IMR-90 (cell line): ENCODE results near the gene SIGLEC7. TPM values are rescaled to one million over a fixed set of nuclear protein-coding genes. Genes with fewer than 3 reads are reported as not detected.

ENCODE experiments used
- ATAC-seq: fragments of 200-7000 bp; cut with Tn5 transposase; 2 replicates; pipeline ENCODE4 v1.9.1; 2020; ENCODE audit warnings: low read depth, mild to moderate bottlenecking, moderate library complexity
- BruUV-seq: library from RNA; stranded (reverse); fragments of 400-500 nt; replicated peaks from 2 replicates; lab custom pipeline; 2021; lab: Mats Ljungman, UMichigan
- CTCF ChIA-PET: fragments of 300-600 bp; formaldehyde crosslinking; extraction: SDS; loops from one replicate; lab custom pipeline; 2021; ENCODE audit warnings: antibody characterized with exemption; lab: Yijun Ruan, JAX
- POLR2A ChIA-PET: fragments of 300-600 bp; sonication (Branson Sonifier 250); formaldehyde crosslinking; loops from one replicate; lab custom pipeline; 2022; ENCODE audit warnings: antibody characterized with exemption; ENCODE audit not compliant: unreplicated experiment; lab: Charles Lee
- DNase-seq: peaks from one replicate; pipeline ENCODE4 v3.0.0; 2013
- H2AFZ ChIP-seq: replicated peaks from 2 replicates; pipeline ENCODE3; 2013; ENCODE audit warnings: low read length, mild to moderate bottlenecking; ENCODE audit not compliant: poor library complexity
- H2AK5ac ChIP-seq: 2 replicates; pipeline ENCODE4 v1.6.1; 2013; ENCODE audit warnings: low read depth, low read length, inconsistent platforms
- H2AK9ac ChIP-seq: replicated peaks from 2 replicates; pipeline ENCODE3; 2013; ENCODE audit warnings: mild to moderate bottlenecking, low read depth, low read length, moderate library complexity; ENCODE audit not compliant: poor library complexity
- H2BK120ac ChIP-seq: 2 replicates; pipeline ENCODE4 v1.6.1; 2013; ENCODE audit warnings: low read depth, low read length, inconsistent platforms
- H2BK15ac ChIP-seq: 3 replicates; pipeline ENCODE4 v1.6.1; 2013; ENCODE audit warnings: low read depth, low read length, inconsistent platforms
- H2BK20ac ChIP-seq: 2 replicates; pipeline ENCODE4 v1.6.1; 2013; ENCODE audit warnings: low read depth, mild to moderate bottlenecking, inconsistent platforms, low read length, moderate library complexity
- H2BK5ac ChIP-seq: 2 replicates; pipeline ENCODE4 v1.6.1; 2013; ENCODE audit warnings: mild to moderate bottlenecking, low read depth, low read length, inconsistent platforms; ENCODE audit not compliant: poor library complexity, severe bottlenecking
- H3K14ac ChIP-seq: replicated peaks from 2 replicates; pipeline ENCODE4 v1.6.1; 2013; ENCODE audit warnings: low read depth, low read length, inconsistent platforms
- H3K18ac ChIP-seq: 2 replicates; pipeline ENCODE4 v1.6.1; 2013; ENCODE audit warnings: low read depth, low read length, control low read depth
- H3K23ac ChIP-seq: 2 replicates; pipeline ENCODE4 v1.6.1; 2013; ENCODE audit warnings: low read depth, low read length, inconsistent platforms
- H3K27ac ChIP-seq: 2 replicates; pipeline ENCODE4 v1.5.1; 2013; ENCODE audit warnings: mild to moderate bottlenecking, control low read depth, low read length; ENCODE audit not compliant: insufficient read depth
- H3K27me3 ChIP-seq: 2 replicates; pipeline ENCODE4 v1.6.1; 2013; ENCODE audit warnings: low read length; ENCODE audit not compliant: control insufficient read depth, insufficient read depth
- H3K36me3 ChIP-seq: 2 replicates; pipeline ENCODE4 v1.6.1; 2013; ENCODE audit warnings: low read length, mixed read lengths; ENCODE audit not compliant: control insufficient read depth, insufficient read depth
- H3K4ac ChIP-seq: 2 replicates; pipeline ENCODE4 v1.6.1; 2013; ENCODE audit warnings: low read depth, low read length, inconsistent platforms
- H3K4me1 ChIP-seq: 2 replicates; pipeline ENCODE4 v1.6.1; 2013; ENCODE audit warnings: low read length, mixed read lengths; ENCODE audit not compliant: control insufficient read depth, insufficient read depth
- H3K4me2 ChIP-seq: 2 replicates; pipeline ENCODE4 v1.6.1; 2013; ENCODE audit warnings: low read depth, mild to moderate bottlenecking, control low read depth, low read length, moderate library complexity
- H3K4me3 ChIP-seq: 2 replicates; pipeline ENCODE4 v1.5.1; 2013; ENCODE audit warnings: low read depth, mild to moderate bottlenecking, control low read depth, low read length, moderate library complexity; ENCODE audit not compliant: insufficient read depth
- H3K56ac ChIP-seq: 2 replicates; pipeline ENCODE4 v1.6.1; 2013; ENCODE audit warnings: low read length, inconsistent platforms; ENCODE audit not compliant: insufficient read depth; ENCODE audit errors: extremely low read depth
- H3K79me1 ChIP-seq, 2 experiments: 2 replicates each; pipeline ENCODE4 v1.6.1; 2013; ENCODE audit warnings: low read length in 2 of 2, inconsistent platforms in 1 of 2, low read depth in 1 of 2
- H3K9ac ChIP-seq: 2 replicates; pipeline ENCODE4 v1.6.1; 2013; ENCODE audit warnings: low read depth, low read length, control low read depth
- H3K9me1 ChIP-seq: 2 replicates; pipeline ENCODE4 v1.6.1; 2013; ENCODE audit warnings: low read length, inconsistent platforms; ENCODE audit not compliant: insufficient read depth
- H3K9me3 ChIP-seq: 2 replicates; pipeline ENCODE4 v1.6.1; 2013; ENCODE audit warnings: low read length; ENCODE audit not compliant: control insufficient read depth, insufficient read depth
- H4K20me1 ChIP-seq: 2 replicates; pipeline ENCODE4 v1.6.1; 2013; ENCODE audit warnings: low read length, inconsistent platforms; ENCODE audit not compliant: insufficient read depth
- H4K5ac ChIP-seq: 2 replicates; pipeline ENCODE4 v1.6.1; 2013; ENCODE audit warnings: mild to moderate bottlenecking, low read depth, low read length, control low read depth
- H4K8ac ChIP-seq, 2 experiments: 2 replicates each; pipeline ENCODE4 v1.6.1; 2013; ENCODE audit warnings: low read depth in 2 of 2, low read length in 2 of 2, control low read depth in 1 of 2, inconsistent platforms in 1 of 2
- H4K91ac ChIP-seq: 2 replicates; pipeline ENCODE4 v1.6.1; 2013; ENCODE audit warnings: low read depth, low read length, inconsistent platforms; ENCODE audit not compliant: insufficient read depth
- BHLHE40 ChIP-seq: fragments of 150-350 bp; IDR thresholded peaks from 2 replicates; pipeline ENCODE4 v1.6.1; 2016; ENCODE audit warnings: mild to moderate bottlenecking, low read depth, low read length
- CEBPB ChIP-seq: IDR thresholded peaks from 2 replicates; pipeline ENCODE4 v1.6.1; 2012; ENCODE audit warnings: low read depth, low read length, improper control_type of control experiment
- CHD1 ChIP-seq: IDR thresholded peaks from 2 replicates; pipeline ENCODE4 v1.6.1; 2012; ENCODE audit warnings: low read depth, low read length, improper control_type of control experiment
- CTCF ChIP-seq: conservative IDR thresholded peaks from 2 replicates; pipeline ENCODE4 v1.5.1; 2012; ENCODE audit warnings: mild to moderate bottlenecking, low read depth, low read length, improper control_type of control experiment
- ELK1 ChIP-seq: fragments of 150-350 bp; IDR thresholded peaks from 2 replicates; pipeline ENCODE4 v1.6.1; 2016; ENCODE audit warnings: low read depth, mild to moderate bottlenecking, low read length, moderate library complexity, borderline replicate concordance
- FOS ChIP-seq: fragments of 150-350 bp; IDR thresholded peaks from 2 replicates; pipeline ENCODE4 v1.6.1; 2016; ENCODE audit warnings: low read depth, low read length
- MAFK ChIP-seq: IDR thresholded peaks from 2 replicates; pipeline ENCODE4 v1.6.1; 2012; ENCODE audit warnings: low read depth, low read length, improper control_type of control experiment
- MAZ ChIP-seq: IDR thresholded peaks from 2 replicates; pipeline ENCODE4 v1.6.1; 2012; ENCODE audit warnings: low read depth, mild to moderate bottlenecking, low read length, improper control_type of control experiment, moderate library complexity, borderline replicate concordance
- MXI1 ChIP-seq: IDR thresholded peaks from 2 replicates; pipeline ENCODE4 v1.6.1; 2012; ENCODE audit warnings: low read depth, mild to moderate bottlenecking, low read length, moderate library complexity, borderline replicate concordance
- NFE2L2 ChIP-seq: fragments of 150-350 bp; IDR thresholded peaks from 2 replicates; pipeline ENCODE4 v1.6.1; 2016; ENCODE audit warnings: low read depth, mild to moderate bottlenecking, low read length
- POLR2A ChIP-seq: IDR thresholded peaks from 2 replicates; pipeline ENCODE4 v1.6.1; 2012; ENCODE audit warnings: mild to moderate bottlenecking, low read depth, low read length
- RAD21 ChIP-seq: IDR thresholded peaks from 2 replicates; pipeline ENCODE4 v1.6.1; 2012; ENCODE audit warnings: low read length, improper control_type of control experiment
- RCOR1 ChIP-seq: IDR thresholded peaks from 2 replicates; pipeline ENCODE4 v1.6.1; 2012; ENCODE audit warnings: mild to moderate bottlenecking, low read length, improper control_type of control experiment; ENCODE audit not compliant: insufficient replicate concordance
- RFX5 ChIP-seq: IDR thresholded peaks from 2 replicates; pipeline ENCODE4 v1.8.0; 2012; ENCODE audit warnings: low read depth, mild to moderate bottlenecking, low read length, moderate library complexity
- SMC3 ChIP-seq: fragments of 150-350 bp; IDR thresholded peaks from 2 replicates; pipeline ENCODE4 v1.6.1; 2016; ENCODE audit warnings: low read depth, mild to moderate bottlenecking, antibody characterized with exemption, low read length, moderate library complexity
- USF2 ChIP-seq: fragments of 150-350 bp; IDR thresholded peaks from 2 replicates; pipeline ENCODE4 v1.6.1; 2017; ENCODE audit warnings: mild to moderate bottlenecking, antibody characterized with exemption, low read length, low read depth
- WGBS, 2 experiments: methylation state at CpG; one replicate each; pipeline versions ENCODE4 v1.1.5 to v1.1.7; 2013; ENCODE audit warnings: missing lambda C conversion rate in 2 of 2; ENCODE audit not compliant: insufficient read length in 1 of 2; ENCODE audit errors: extremely low coverage in 2 of 2; 5-methylcytosine and 5-hydroxymethylcytosine counted together
- dilution Hi-C: fragments of 300-500 bp; cut with HindIII; formaldehyde crosslinking; loops from one replicate; pipeline ENCODE4 v1.14.3; 2018; ENCODE audit warnings: low sequenced_read_pairs; ENCODE audit not compliant: unreplicated experiment
- in situ Hi-C: fragments of 300-500 bp; cut with MboI; formaldehyde crosslinking; loops from 3 replicates; pipeline ENCODE4 v1.14.3; 2019; ENCODE audit warnings: low sequenced_read_pairs, inconsistent platforms, mixed read lengths
- intact Hi-C: fragments of 100-400 bp; cut with micrococcal nuclease; formaldehyde crosslinking; loops from 2 replicates; pipeline ENCODE4 v1.10.0; 2022
- polyA plus RNA-seq, 3 experiments: library from polyadenylated mRNA; depleted of rRNA; stranded (reverse); fragments of >200 nt; gene quantifications; 2 replicates each; pipeline ENCODE4 v1.2.3, GENCODE V29; 2012; ENCODE audit warnings: low replicate concordance in 1 of 3
- total RNA-seq: library from RNA; depleted of rRNA; stranded (reverse); fragments of >200 nt; gene quantifications from 2 replicates; pipeline ENCODE4 v1.2.3, GENCODE V29; 2012

Gene SIGLEC7
- total and polyA plus RNA-seq, 2 of the 4 experiments (the other 2 are of a cell fraction) = not detected

- no peaks in the 10 kb centered on the region for H3K4me1 ChIP-seq
- no peak overlapping the region for H3K18ac ChIP-seq
- H3K36me3 ChIP-seq = no peaks in the 10 kb centered on the region
- peak overlapping the region; percentile 21 for H2AFZ ChIP-seq
- H3K27ac ChIP-seq = no peak overlapping the region
- H4K5ac ChIP-seq = no peak overlapping the region
- WGBS, 2 experiments = 62% methylated on average over 9 of the region's 31 CpGs; no CpG with 5 or more reads in 1 of the 2 experiments
- H4K20me1 ChIP-seq = no peaks in the 10 kb centered on the region
- no peak overlapping the region for H4K91ac ChIP-seq
- H2AK9ac ChIP-seq = peak overlapping the region; percentile 55
- dilution Hi-C loops = no loop called here
- no peak overlapping the region for H2BK15ac ChIP-seq
- no peak for DNase-seq
- no peak overlapping the region for H2BK120ac ChIP-seq
- no peak for TF ChIP-seq USF2
- TF ChIP-seq RFX5 = no peak
- no peak for TF ChIP-seq BHLHE40
- TF ChIP-seq MXI1 = no peak
- no peak for TF ChIP-seq FOS
- no peak for TF ChIP-seq MAZ
- no peak for TF ChIP-seq NFE2L2
- no peak for TF ChIP-seq CTCF
- no peak for TF ChIP-seq RAD21
- no peak for TF ChIP-seq ELK1
- TF ChIP-seq RCOR1 = no peak
- TF ChIP-seq MAFK = no peak
- TF ChIP-seq CHD1 = no peak
- no peak for TF ChIP-seq SMC3
- no peak for TF ChIP-seq POLR2A
- no peak for TF ChIP-seq CEBPB
- ChIA-PET CTCF (no interaction called here), POLR2A (no interaction called here)
- ATAC-seq = no peak
- no peak overlapping the region for H3K4me3 ChIP-seq
- intact Hi-C loops = no loop called here
- no peak overlapping the region for H4K8ac ChIP-seq
- no peak overlapping the region for H3K4ac ChIP-seq
- H3K9me1 ChIP-seq = no peaks in the 10 kb centered on the region
- H2BK20ac ChIP-seq = no peak overlapping the region
- no TSS peak for BruUV-seq
- H3K9ac ChIP-seq = no peak overlapping the region
- H2BK5ac ChIP-seq = no peak overlapping the region
- H3K4me2 ChIP-seq = no peak overlapping the region
- H2AK5ac ChIP-seq = no peak overlapping the region
- no peaks in the 10 kb centered on the region for H3K79me1 ChIP-seq
- in situ Hi-C loops = no loop called here
- no peak overlapping the region for H3K14ac ChIP-seq
- H3K56ac ChIP-seq = no peak overlapping the region
- H3K23ac ChIP-seq = no peak overlapping the region
- peaks cover 2% of the 10 kb centered on the region; the same call in 1 of the 2 replicates for H3K9me3 ChIP-seq
- no peaks in the 10 kb centered on the region for H3K27me3 ChIP-seq
These were observed 39.9 kb downstream of the SIGLEC7 start for GRCh38 chr19:51181913-51182419.
